ENCODE results near the gene TCP11L1. TPM values are rescaled to one million over a fixed set of nuclear protein-coding genes. Genes with fewer than 3 reads are reported as not detected.

TCP11L1 gene
- total and polyA plus RNA-seq, 9 of the 15 experiments (the other 6 are each of a cell fraction or from before 2014, with no cell fraction given): 1.6 to 15.3 (median 5.4) TPM

DNA sequence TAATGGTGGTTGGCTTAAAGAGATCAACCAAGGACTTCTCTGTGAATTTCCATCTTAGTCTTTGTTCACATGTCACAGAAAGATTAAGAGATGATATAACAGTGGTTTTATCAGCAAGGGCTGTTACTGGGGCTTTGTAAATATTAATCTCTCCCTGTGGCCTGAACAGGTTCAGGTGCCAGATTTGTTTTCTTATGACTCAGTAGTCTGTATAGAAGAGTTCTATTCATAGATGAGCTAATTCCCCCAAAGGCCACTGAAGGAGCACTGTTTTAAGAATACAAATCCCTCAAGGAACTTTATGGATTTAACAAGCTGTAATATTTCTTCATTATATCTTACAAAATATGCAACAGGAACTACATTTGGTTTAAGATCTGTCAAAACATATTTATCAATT is 50.4 kb downstream of the TCP11L1 start:
- POLR2A ChIA-PET: no interaction called here
- Histone ChIP-seq H3K4me2 (ENCODE audit: insufficient read depth, low read length) (no peak overlapping the region), H3K4me1 (replicated peaks in 1 of 2; ENCODE audit: control insufficient read depth in 2 of 2, insufficient read depth in 2 of 2, low read length in 2 of 2) (no peaks in the 10 kb centered on the region), H2AFZ (ENCODE audit: low read depth, low read length) (no peak overlapping the region), H4K20me1 (replicated peaks; ENCODE audit: control insufficient read depth, insufficient read depth, low read length) (no peaks in the 10 kb centered on the region), H3K79me2 (ENCODE audit: control insufficient read depth, insufficient read depth, low read length) (no peaks in the 10 kb centered on the region), H3K4me3 (no peak overlapping the region), H3K27me3 (ENCODE audit: control insufficient read depth in 2 of 2, insufficient read depth in 2 of 2, low read length in 2 of 2) (no peaks in the 10 kb centered on the region), H3K9me1 (ENCODE audit: control insufficient read depth, insufficient read depth, low read length) (no peaks in the 10 kb centered on the region), H3K27ac (ENCODE audit: extremely low read depth, low read depth, low read length) (no peak overlapping the region), H3K9me3 (replicated peaks; ENCODE audit: control insufficient read depth, insufficient read depth, low read depth, low read length) (no peaks in the 10 kb centered on the region), H3K36me3 (ENCODE audit: control insufficient read depth, insufficient read depth, low read length) (peaks cover 41% of the 10 kb centered on the region), H3K9ac (ENCODE audit: insufficient read depth in 1 of 2, low read depth in 2 of 2, low read length in 2 of 2) (no peak overlapping the region)
- CTCF ChIA-PET (ENCODE audit: low intra/inter-chr PET ratio): no interaction called here
- ATAC-seq (no peak), FAIRE-seq (no peak), DNase-seq (ENCODE audit: extremely low read depth in 1 of 4, low spot score in 3 of 4) (no peak)
- TF ChIP-seq PCBP2 (IDR thresholded peaks at IDR 0.05; ENCODE audit: low read depth, low read length, poor library complexity, severe bottlenecking): no peak
- no peak for TF ChIP-seq CREM (IDR thresholded peaks at IDR 0.05; ENCODE audit: low read depth)
- TF ChIP-seq PHF20 (IDR thresholded peaks at IDR 0.05; ENCODE audit: partially characterized antibody): no peak
- no peak for TF ChIP-seq E2F6 (IDR thresholded peaks at IDR 0.05; ENCODE audit: borderline replicate concordance in 1 of 2, extremely low read depth in 1 of 2, insufficient read depth in 1 of 2, insufficient read length in 1 of 2, low read depth in 1 of 2, low read length in 1 of 2, poor library complexity in 1 of 2, severe bottlenecking in 1 of 2)
- BruUV-seq (replicated peaks): no TSS peak
- in situ Hi-C loops (cut with MboI) (no loop called here), intact Hi-C loops (cut with micrococcal nuclease) (loop anchor here (5.0 kb wide), 1 partner anchor 238 kb away; no protein-coding TSS in a partner anchor)

GRCh38 chr11:33094157-33094556 is 54.8 kb downstream of the TCP11L1 start:
- POLR2A ChIA-PET: no interaction called here
- CTCF ChIA-PET (ENCODE audit: low intra/inter-chr PET ratio): no interaction called here
- Histone ChIP-seq H3K79me2 (ENCODE audit: control insufficient read depth, insufficient read depth, low read length) (no peaks in the 10 kb centered on the region), H3K27me3 (ENCODE audit: control insufficient read depth in 2 of 2, insufficient read depth in 2 of 2, low read length in 2 of 2) (no peaks in the 10 kb centered on the region), H3K9ac (ENCODE audit: insufficient read depth in 1 of 2, low read depth in 2 of 2, low read length in 2 of 2) (no peak overlapping the region), H4K20me1 (replicated peaks; ENCODE audit: control insufficient read depth, insufficient read depth, low read length) (no peaks in the 10 kb centered on the region), H3K27ac (ENCODE audit: extremely low read depth, low read depth, low read length) (no peak overlapping the region), H3K4me1 (replicated peaks in 1 of 2; ENCODE audit: control insufficient read depth in 2 of 2, insufficient read depth in 2 of 2, low read length in 2 of 2) (no peaks in the 10 kb centered on the region), H3K9me1 (ENCODE audit: control insufficient read depth, insufficient read depth, low read length) (no peaks in the 10 kb centered on the region), H3K4me3 (no peak overlapping the region), H2AFZ (ENCODE audit: low read depth, low read length) (no peak overlapping the region), H3K9me3 (replicated peaks; ENCODE audit: control insufficient read depth, insufficient read depth, low read depth, low read length) (no peaks in the 10 kb centered on the region), H3K4me2 (ENCODE audit: insufficient read depth, low read length) (no peak overlapping the region), H3K36me3 (ENCODE audit: control insufficient read depth, insufficient read depth, low read length) (peaks cover 50% of the 10 kb centered on the region)
- FAIRE-seq (no peak), ATAC-seq (no peak), DNase-seq (ENCODE audit: extremely low read depth in 1 of 4, low spot score in 3 of 4) (no peak)
- WGBS (ENCODE audit: insufficient coverage, low coverage, missing lambda C conversion rate): 0% methylated on average over 1 of the region's 1 CpG
- BruUV-seq (replicated peaks): no TSS peak
- intact Hi-C loops (cut with micrococcal nuclease) (loop anchor here (5.0 kb wide), 1 partner anchor 233 kb away; no protein-coding TSS in a partner anchor), in situ Hi-C loops (cut with MboI) (no loop called here)
- no peak for TF ChIP-seq CBX3 (IDR thresholded peaks at IDR 0.05; ENCODE audit: borderline replicate concordance in 1 of 2, low read length in 2 of 2)
- TF ChIP-seq CEBPB (tag; IDR thresholded peaks at IDR 0.05): peak; percentile 10; the same call in 1 of the 2 replicates
- TF ChIP-seq ATF3 (IDR thresholded peaks at IDR 0.05): peak; percentile 77
- no peak for TF ChIP-seq ATF3 (CRISPR knock-in tag; conservative IDR thresholded peaks at IDR 0.05)
